SU-DHL-6 (cell line): Measurements from ENCODE around the gene HPS4.

Source experiments
- H2AFZ ChIP-seq: fragments of 200-600 bp; sonication (generic); 2 replicates; pipeline ENCODE4 v1.6.1; 2014; ENCODE audit warnings: low read depth, mild to moderate bottlenecking, moderate library complexity, mixed read lengths, antibody characterized with exemption, low read length; ENCODE audit not compliant: severe bottlenecking
- H3F3A ChIP-seq: fragments of 200-600 bp; shearing (Covaris generic); 2 replicates; pipeline ENCODE4 v1.6.0; 2016; ENCODE audit warnings: antibody characterized with exemption, mild to moderate bottlenecking; ENCODE audit not compliant: insufficient read depth
- H3K27ac ChIP-seq: fragments of 200-600 bp; sonication (generic); 2 replicates; pipeline ENCODE4 v1.5.1; 2016; ENCODE audit warnings: low read depth, mild to moderate bottlenecking, low read length, moderate library complexity, mixed read lengths
- H3K27me3 ChIP-seq: fragments of 200-600 bp; sonication (generic), shearing (Covaris generic); 2 replicates; pipeline ENCODE4 v1.6.0; 2014; ENCODE audit warnings: mild to moderate bottlenecking, low read length
- H3K36me3 ChIP-seq: fragments of 200-600 bp; sonication (generic); 2 replicates; pipeline ENCODE4 v1.6.1; 2014; ENCODE audit warnings: mild to moderate bottlenecking, low read length, mixed read lengths
- H3K4me2 ChIP-seq: fragments of 300-600, 200-600 bp; shearing (Covaris generic), sonication (generic); 2 replicates; pipeline ENCODE4 v1.6.0; 2014; ENCODE audit warnings: low read length, low read depth, mild to moderate bottlenecking; ENCODE audit not compliant: poor library complexity, severe bottlenecking
- H3K4me3 ChIP-seq: fragments of 200-600 bp; sonication (generic); 2 replicates; pipeline ENCODE4 v1.5.1; 2014; ENCODE audit warnings: antibody characterized with exemption, low read length, mild to moderate bottlenecking, mixed read lengths; ENCODE audit not compliant: insufficient read depth, poor library complexity, severe bottlenecking
- H3K79me2 ChIP-seq: fragments of 200-600 bp; sonication (generic); 2 replicates; pipeline ENCODE4 v1.6.1; 2014; ENCODE audit warnings: mild to moderate bottlenecking, low read length, moderate library complexity; ENCODE audit not compliant: insufficient read depth
- H3K9ac ChIP-seq: fragments of 200-600 bp; sonication (generic); 2 replicates; pipeline ENCODE4 v1.7.0; 2014; ENCODE audit warnings: mild to moderate bottlenecking, low read length
- H3K9me2 ChIP-seq: fragments of 200-600 bp; sonication (generic); replicated peaks from 2 replicates; pipeline ENCODE4 v1.6.1; 2014; ENCODE audit warnings: low read length; ENCODE audit not compliant: insufficient read depth
- H3K9me3 ChIP-seq: fragments of 200-600 bp; sonication (generic); 2 replicates; pipeline ENCODE4 v1.6.1; 2014; ENCODE audit warnings: low read length, mixed read lengths; ENCODE audit not compliant: insufficient read depth
- H4K20me1 ChIP-seq: fragments of 200-600 bp; sonication (generic); 2 replicates; pipeline ENCODE4 v1.6.1; 2014; ENCODE audit warnings: low read depth, mild to moderate bottlenecking, antibody characterized with exemption, low read length, moderate library complexity, mixed read lengths
- CTCF ChIP-seq: fragments of 200-600 bp; sonication (generic); IDR thresholded peaks from one replicate; pipeline ENCODE4 v1.5.1; 2017; ENCODE audit warnings: antibody characterized with exemption, mild to moderate bottlenecking, low read length, moderate library complexity; ENCODE audit not compliant: insufficient read depth, poor library complexity, severe bottlenecking
- EZH2phosphoT487 ChIP-seq: fragments of 200-600 bp; sonication (generic), shearing (Covaris generic); conservative IDR thresholded peaks from 2 replicates; pipeline ENCODE4 v1.6.1; 2018; ENCODE audit warnings: mild to moderate bottlenecking, antibody characterized with exemption, low read length, moderate library complexity, mixed read lengths

The HPS4 gene

GRCh38 chr22:26471522-26471921 lies 12.1 kb downstream of the HPS4 start:
- no peak overlapping the region for H3K4me3 ChIP-seq
- peaks cover 10% of the 10 kb centered on the region; the same call in 1 of the 2 replicates for H3K36me3 ChIP-seq
- no peak overlapping the region for H3K4me2 ChIP-seq
- H3F3A ChIP-seq: peaks cover 4% of the 10 kb centered on the region
- no peak overlapping the region for H2AFZ ChIP-seq
- TF ChIP-seq EZH2phosphoT487 (no peak), CTCF (no peak)
- H4K20me1 ChIP-seq: no peaks in the 10 kb centered on the region
- no peaks in the 10 kb centered on the region for H3K9me2 ChIP-seq
- no peak overlapping the region for H3K27ac ChIP-seq
- H3K9ac ChIP-seq: no peak overlapping the region
- H3K27me3 ChIP-seq: no peaks in the 10 kb centered on the region
- H3K9me3 ChIP-seq: no peaks in the 10 kb centered on the region
- peaks cover 6% of the 10 kb centered on the region; the same call in 1 of the 2 replicates for H3K79me2 ChIP-seq

- TF ChIP-seq EZH2phosphoT487 (no peak), CTCF (no peak)
Observed at GRCh38 chr22:26470807-26471206, 12.8 kb downstream of the HPS4 start.

GRCh38 chr22:26466196-26466595 lies 17.4 kb downstream of the HPS4 start:
- Histone ChIP-seq H3F3A (peaks cover 4% of the 10 kb centered on the region), H3K27me3 (no peaks in the 10 kb centered on the region), H3K27ac (no peak overlapping the region), H3K9me2 (no peaks in the 10 kb centered on the region), H2AFZ (no peak overlapping the region), H3K4me3 (no peak overlapping the region), H3K79me2 (peaks cover 3% of the 10 kb centered on the region; the same call in 1 of the 2 replicates), H3K4me2 (no peak overlapping the region), H3K9me3 (no peaks in the 10 kb centered on the region), H4K20me1 (no peaks in the 10 kb centered on the region), H3K36me3 (peaks cover 7% of the 10 kb centered on the region; the same call in 1 of the 2 replicates), H3K9ac (no peak overlapping the region)
- TF ChIP-seq EZH2phosphoT487: no peak
- TF ChIP-seq CTCF: no peak

More at GRCh38 chr22:26470807-26471206, 12.8 kb downstream of the HPS4 start:
- H4K20me1 ChIP-seq: no peaks in the 10 kb centered on the region
- no peaks in the 10 kb centered on the region for H3K9me3 ChIP-seq
- H2AFZ ChIP-seq: no peak overlapping the region
- no peak overlapping the region for H3K9ac ChIP-seq
- peaks cover 10% of the 10 kb centered on the region; the same call in 1 of the 2 replicates for H3K36me3 ChIP-seq
- no peak overlapping the region for H3K27ac ChIP-seq
- peaks cover 6% of the 10 kb centered on the region; the same call in 1 of the 2 replicates for H3K79me2 ChIP-seq
- H3K4me3 ChIP-seq: no peak overlapping the region
- no peaks in the 10 kb centered on the region for H3K9me2 ChIP-seq
- peaks cover 4% of the 10 kb centered on the region for H3F3A ChIP-seq
- no peaks in the 10 kb centered on the region for H3K27me3 ChIP-seq
- H3K4me2 ChIP-seq: no peak overlapping the region
